OCI-LY7 (cell line): ENCODE results near the gene LARGE1. TPM values are rescaled to one million over a fixed set of nuclear protein-coding genes. Genes with fewer than 3 reads are reported as not detected.

ENCODE experiments used
- BruUV-seq: library from RNA; stranded (reverse); fragments of 400-500 nt; replicated peaks from 2 replicates; lab custom pipeline; 2021; lab: Mats Ljungman, UMichigan
- CTCF ChIA-PET: fragments of 300-600 bp; sonication (Branson Sonifier 250); formaldehyde crosslinking; loops from one replicate; lab custom pipeline; 2022; ENCODE audit warnings: antibody characterized with exemption; ENCODE audit not compliant: unreplicated experiment; lab: Charles Lee
- POLR2A ChIA-PET: fragments of 300-600 bp; sonication (Branson Sonifier 250); formaldehyde crosslinking; loops from one replicate; lab custom pipeline; 2022; ENCODE audit warnings: antibody characterized with exemption; lab: Charles Lee
- DNase-seq: peaks from one replicate; pipeline ENCODE4 v3.0.0-alpha.2; 2015; ENCODE audit warnings: low spot score
- H2AFZ ChIP-seq: fragments of 200-600 bp; sonication (generic), shearing (Covaris generic); 2 replicates; pipeline ENCODE4 v1.6.1; 2014; ENCODE audit warnings: mild to moderate bottlenecking, antibody characterized with exemption, low read length, moderate library complexity
- H3K27ac ChIP-seq: fragments of 200-600 bp; sonication (generic); 2 replicates; pipeline ENCODE4 v1.5.1; 2014; ENCODE audit warnings: mixed run types, low read depth, mild to moderate bottlenecking, moderate library complexity, low read length, inconsistent platforms; ENCODE audit not compliant: poor library complexity, severe bottlenecking
- H3K36me3 ChIP-seq: fragments of 200-600 bp; sonication (generic); 2 replicates; pipeline ENCODE4 v1.6.1; 2014; ENCODE audit warnings: mild to moderate bottlenecking, antibody characterized with exemption, low read length, moderate library complexity, mixed read lengths; ENCODE audit not compliant: insufficient read depth
- H3K4me1 ChIP-seq: fragments of 200-600 bp; sonication (generic); 2 replicates; pipeline ENCODE4 v1.5.1; 2014; ENCODE audit warnings: mild to moderate bottlenecking, low read length; ENCODE audit not compliant: insufficient read depth, poor library complexity, severe bottlenecking
- H3K4me2 ChIP-seq: fragments of 200-600 bp; sonication (generic); 2 replicates; pipeline ENCODE4 v1.6.1; 2014; ENCODE audit warnings: mild to moderate bottlenecking, low read length
- H3K4me3 ChIP-seq: fragments of 200-600 bp; sonication (generic); 2 replicates; pipeline ENCODE4 v1.5.1; 2014; ENCODE audit warnings: mild to moderate bottlenecking, low read depth, low read length; ENCODE audit not compliant: poor library complexity, severe bottlenecking
- H3K79me2 ChIP-seq: fragments of 200-600 bp; sonication (generic); 2 replicates; pipeline ENCODE4 v1.6.1; 2016; ENCODE audit warnings: low read depth, mild to moderate bottlenecking, low read length, moderate library complexity, mixed read lengths; ENCODE audit not compliant: insufficient read depth
- H3K9me2 ChIP-seq: fragments of 200-600 bp; sonication (generic); 2 replicates; pipeline ENCODE4 v1.6.1; 2016; ENCODE audit warnings: mild to moderate bottlenecking, low read length, mixed read lengths; ENCODE audit not compliant: insufficient read depth
- H3K9me3 ChIP-seq: fragments of 200-600 bp; sonication (generic); 2 replicates; pipeline ENCODE4 v1.6.1; 2014; ENCODE audit warnings: mild to moderate bottlenecking, mixed run types, low read length, mixed read lengths
- H4K20me1 ChIP-seq: fragments of 200-600 bp; sonication (generic); 2 replicates; pipeline ENCODE4 v1.6.1; 2014; ENCODE audit warnings: mild to moderate bottlenecking, antibody characterized with exemption, low read length, moderate library complexity, mixed read lengths; ENCODE audit not compliant: insufficient read depth
- EZH2phosphoT487 ChIP-seq: fragments of 200-600 bp; sonication (generic); IDR thresholded peaks from 2 replicates; pipeline ENCODE4 v1.6.1; 2018; ENCODE audit warnings: low read depth, borderline replicate concordance, mild to moderate bottlenecking, mixed run types, antibody characterized with exemption, low read length, moderate library complexity, mixed read lengths
- intact Hi-C: fragments of 100-400 bp; cut with micrococcal nuclease; formaldehyde crosslinking; loops from one replicate; pipeline ENCODE4 v1.10.0; 2022; ENCODE audit not compliant: unreplicated experiment
- total RNA-seq, 2 experiments: library from RNA; depleted of rRNA in 1 of 2; stranded (reverse); fragments of >200 nt in 1 of 2; shearing (Covaris generic) in 1 of 2; gene quantifications; 2 replicates each; pipeline ENCODE4 v1.2.3, GENCODE V29; 2014 to 2022
- TF ChIP-seq, protein P1 (sequence below): fragments of 200-600 bp; sonication (generic); conservative IDR thresholded peaks from 2 replicates; pipeline ENCODE4 v1.5.1; 2014; ENCODE audit warnings: mild to moderate bottlenecking, antibody characterized with exemption, low read length, moderate library complexity, mixed read lengths

Gene LARGE1
- total RNA-seq, 2 experiments from 2014 or later, result 31.5 to 31.9 TPM

DNA sequence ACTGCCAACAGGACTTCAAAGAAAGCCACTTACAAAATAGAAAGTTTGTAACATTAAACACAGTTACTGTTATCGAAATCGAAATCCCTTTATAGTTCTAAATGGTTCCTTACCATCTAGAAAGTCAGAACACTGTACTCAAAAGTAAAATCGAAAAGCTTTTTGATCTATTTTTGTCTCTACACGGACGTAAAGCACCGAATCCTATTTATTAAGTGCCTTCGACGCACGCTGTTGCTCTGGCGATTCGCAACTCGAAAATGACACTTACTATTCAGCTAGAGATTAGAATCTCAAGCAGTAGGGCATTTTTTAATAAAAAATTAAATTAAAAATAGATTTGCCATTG, 78.3 kb downstream of the LARGE1 start:
- Histone ChIP-seq H3K4me3 (peak overlapping the region; percentile 60), H3K9me3 (peaks cover 9% of the 10 kb centered on the region; the same call in 1 of the 2 replicates), H3K36me3 (no peaks in the 10 kb centered on the region; the same call in 1 of the 2 replicates), H3K4me1 (peaks cover 59% of the 10 kb centered on the region), H3K9me2 (no peaks in the 10 kb centered on the region), H2AFZ (peak overlapping the region; percentile 37; the same call in 1 of the 2 replicates), H4K20me1 (no peaks in the 10 kb centered on the region), H3K4me2 (peak overlapping the region; percentile 85), H3K79me2 (peaks cover 10% of the 10 kb centered on the region; the same call in 1 of the 2 replicates), H3K27ac (peak overlapping the region; percentile 93)
- POLR2A ChIA-PET, result interaction anchor here (0.7 to 2.0 kb wide), 4 partner anchors 10 to 85 kb away, joined by 3 to 5 read pairs (median 4); no protein-coding TSS in a partner anchor
- BruUV-seq, result TSS peak; percentile 65
- peak; percentile 78 for DNase-seq
- intact Hi-C loops, result loop anchor here (1.0 to 5.0 kb wide), 9 partner anchors 11 to 569 kb away; no protein-coding TSS in a partner anchor
- TF ChIP-seq, protein P1, sequence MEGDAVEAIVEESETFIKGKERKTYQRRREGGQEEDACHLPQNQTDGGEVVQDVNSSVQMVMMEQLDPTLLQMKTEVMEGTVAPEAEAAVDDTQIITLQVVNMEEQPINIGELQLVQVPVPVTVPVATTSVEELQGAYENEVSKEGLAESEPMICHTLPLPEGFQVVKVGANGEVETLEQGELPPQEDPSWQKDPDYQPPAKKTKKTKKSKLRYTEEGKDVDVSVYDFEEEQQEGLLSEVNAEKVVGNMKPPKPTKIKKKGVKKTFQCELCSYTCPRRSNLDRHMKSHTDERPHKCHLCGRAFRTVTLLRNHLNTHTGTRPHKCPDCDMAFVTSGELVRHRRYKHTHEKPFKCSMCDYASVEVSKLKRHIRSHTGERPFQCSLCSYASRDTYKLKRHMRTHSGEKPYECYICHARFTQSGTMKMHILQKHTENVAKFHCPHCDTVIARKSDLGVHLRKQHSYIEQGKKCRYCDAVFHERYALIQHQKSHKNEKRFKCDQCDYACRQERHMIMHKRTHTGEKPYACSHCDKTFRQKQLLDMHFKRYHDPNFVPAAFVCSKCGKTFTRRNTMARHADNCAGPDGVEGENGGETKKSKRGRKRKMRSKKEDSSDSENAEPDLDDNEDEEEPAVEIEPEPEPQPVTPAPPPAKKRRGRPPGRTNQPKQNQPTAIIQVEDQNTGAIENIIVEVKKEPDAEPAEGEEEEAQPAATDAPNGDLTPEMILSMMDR, result no peak
- TF ChIP-seq EZH2phosphoT487, result no peak
- CTCF ChIA-PET, result no interaction called here

DNA sequence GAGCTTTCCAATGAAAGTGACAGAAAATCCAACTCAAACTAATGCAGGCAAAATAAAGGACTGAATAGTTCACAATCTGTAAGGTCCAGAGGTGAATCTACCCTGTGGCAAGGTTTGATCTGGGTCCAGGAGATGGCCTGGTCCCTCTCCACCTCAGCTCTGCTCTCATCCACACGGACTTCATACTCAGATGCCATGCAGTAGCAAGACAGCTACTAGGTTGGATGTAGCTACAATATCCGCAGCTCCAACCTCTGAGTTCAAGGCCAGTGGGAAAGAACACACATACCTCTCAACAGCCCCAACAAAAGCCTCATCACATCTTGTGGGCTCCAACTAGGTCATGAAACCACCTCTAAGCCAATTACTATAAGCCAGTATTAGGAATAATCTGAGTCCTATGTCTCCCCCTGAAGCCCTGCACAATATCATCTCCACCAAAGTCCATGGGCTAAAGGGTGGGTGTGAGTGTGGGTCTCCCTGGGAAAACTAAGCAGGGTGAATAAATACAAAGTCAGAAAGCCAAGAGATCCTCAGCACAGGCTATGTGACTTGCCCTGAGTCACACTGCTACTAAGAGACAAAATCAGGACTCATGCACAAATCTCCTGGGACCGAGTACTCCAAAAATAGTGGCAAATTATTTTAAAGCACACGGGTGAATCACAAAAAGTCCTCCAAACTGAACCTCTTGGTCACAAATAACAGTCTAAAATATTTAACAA, 78.8 kb downstream of the LARGE1 start:
- Histone ChIP-seq H4K20me1 (no peaks in the 10 kb centered on the region), H3K4me1 (peaks cover 59% of the 10 kb centered on the region), H3K36me3 (no peaks in the 10 kb centered on the region; the same call in 1 of the 2 replicates), H3K9me3 (peaks cover 6% of the 10 kb centered on the region; the same call in 1 of the 2 replicates), H3K27ac (peak overlapping the region; percentile 93), H3K4me2 (peak overlapping the region; percentile 85), H2AFZ (peak overlapping the region; percentile 37; the same call in 1 of the 2 replicates), H3K4me3 (peak overlapping the region; percentile 60), H3K9me2 (no peaks in the 10 kb centered on the region), H3K79me2 (peaks cover 10% of the 10 kb centered on the region; the same call in 1 of the 2 replicates)
- ChIA-PET POLR2A (interaction anchor here (0.6 to 2.0 kb wide), 7 partner anchors 10 to 84 kb away, joined by 3 to 5 read pairs (median 3); no protein-coding TSS in a partner anchor), CTCF (no interaction called here)
- DNase-seq, result peak; percentile 76
- no TSS peak for BruUV-seq
- TF ChIP-seq, protein P1, result no peak
- TF ChIP-seq EZH2phosphoT487, result no peak
- intact Hi-C loops, result loop anchor here (1.0 to 5.0 kb wide), 9 partner anchors 12 to 569 kb away; no protein-coding TSS in a partner anchor

DNA sequence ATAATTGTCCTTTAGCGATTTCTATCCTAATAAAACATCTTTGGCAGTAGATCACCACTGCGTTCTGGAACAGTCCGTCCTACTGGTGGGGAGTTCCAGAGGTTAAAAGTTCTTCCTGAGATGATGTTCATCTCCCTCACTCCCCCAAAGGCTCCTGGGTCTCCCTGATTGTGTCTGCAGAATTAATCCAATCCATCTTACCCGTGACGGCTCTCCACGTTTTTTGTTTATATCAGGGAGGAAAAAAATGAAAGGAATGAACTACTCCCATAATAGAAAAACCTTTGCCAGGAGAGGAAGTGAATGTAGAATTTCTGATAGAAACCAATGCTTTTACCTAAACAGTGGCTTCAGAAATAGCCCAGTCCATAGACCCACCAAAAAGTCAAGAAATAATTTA, 81.6 kb downstream of the LARGE1 start:
- ChIA-PET POLR2A (interaction anchor here (0.9 to 1.2 kb wide), 2 partner anchors 15 to 17 kb away, joined by 3 read pairs; no protein-coding TSS in a partner anchor), CTCF (no interaction called here)
- no peak for DNase-seq
- H3K4me2 ChIP-seq, result no peak overlapping the region
- intact Hi-C loops, result no loop called here
- H2AFZ ChIP-seq, result no peak overlapping the region
- BruUV-seq, result no TSS peak
- TF ChIP-seq EZH2phosphoT487, result no peak
- TF ChIP-seq, protein P1, result no peak
- peaks cover 10% of the 10 kb centered on the region; the same call in 1 of the 2 replicates for H3K79me2 ChIP-seq
- H4K20me1 ChIP-seq, result no peaks in the 10 kb centered on the region
- no peaks in the 10 kb centered on the region for H3K36me3 ChIP-seq
- no peak overlapping the region for H3K4me3 ChIP-seq
- H3K27ac ChIP-seq, result no peak overlapping the region
- no peaks in the 10 kb centered on the region for H3K9me3 ChIP-seq
- peaks cover 50% of the 10 kb centered on the region for H3K4me1 ChIP-seq
- H3K9me2 ChIP-seq, result no peaks in the 10 kb centered on the region
